IPS DF 4.7 (cell line): ENCODE data around the gene CBFA2T3.
"Not testable (repeated sequence)": the region's sequence is repeated elsewhere in the genome, so short reads cannot be mapped to it uniquely, and the experiment has no call there.

Experiments used
- DNase-seq: peaks from one replicate; pipeline ENCODE4 v3.0.0-alpha.2; 2013; ENCODE audit warnings: low spot score; ENCODE audit errors: extremely low read depth

CBFA2T3 gene

GRCh38 chr16:89013111-89013510 lies 36.1 kb upstream of the CBFA2T3 start:
- DNase-seq: no peak

- DNase-seq: no peak
Observed at GRCh38 chr16:89012622-89012995, 35.6 kb upstream of the CBFA2T3 start.

- DNase-seq: no peak
Observed at GRCh38 chr16:89011909-89012621, 35.1 kb upstream of the CBFA2T3 start.

GRCh38 chr16:89010210-89010925 lies 33.4 kb upstream of the CBFA2T3 start:
- no peak for DNase-seq

GRCh38 chr16:89009343-89010209 lies 32.6 kb upstream of the CBFA2T3 start:
- no peak for DNase-seq

GRCh38 chr16:89008796-89009195 lies 31.8 kb upstream of the CBFA2T3 start:
- DNase-seq: not testable (repeated sequence)

GRCh38 chr16:89007371-89008249 lies 30.6 kb upstream of the CBFA2T3 start:
- DNase-seq: no peak

GRCh38 chr16:89006036-89006752 lies 29.2 kb upstream of the CBFA2T3 start:
- no peak for DNase-seq

- no peak for DNase-seq
Observed at GRCh38 chr16:89005201-89006035, 28.4 kb upstream of the CBFA2T3 start.

- DNase-seq: no peak
Observed at GRCh38 chr16:89004209-89004831, 27.3 kb upstream of the CBFA2T3 start.

GRCh38 chr16:89003831-89004208 lies 26.8 kb upstream of the CBFA2T3 start:
- DNase-seq: no peak

GRCh38 chr16:89002851-89003830 lies 26.1 kb upstream of the CBFA2T3 start:
- no peak for DNase-seq

- DNase-seq: not testable (repeated sequence)
Observed at GRCh38 chr16:89002081-89002480, 25.1 kb upstream of the CBFA2T3 start.

- no peak for DNase-seq
Observed at GRCh38 chr16:89001117-89002027, 24.4 kb upstream of the CBFA2T3 start.

GRCh38 chr16:89000207-89000959 lies 23.4 kb upstream of the CBFA2T3 start:
- DNase-seq: no peak
